IPS-18c (cell line): Measurements from ENCODE around the gene SMARCD2.
"Not testable (repeated sequence)": the region's sequence is repeated elsewhere in the genome, so short reads cannot be mapped to it uniquely, and the experiment has no call there.

Experiments
- H3K4me3 ChIP-seq: 2 replicates; pipeline ENCODE4 v1.7.0; 2013; ENCODE audit warnings: low read depth, mild to moderate bottlenecking, low read length, moderate library complexity; ENCODE audit not compliant: insufficient read depth
- H3K9me3 ChIP-seq: one replicate; pipeline ENCODE4 v1.6.1; 2013; ENCODE audit warnings: mild to moderate bottlenecking, low read length, moderate library complexity; ENCODE audit not compliant: control insufficient read depth, insufficient read depth

SMARCD2 gene

GRCh38 chr17:63856425-63856824 is 13.9 kb upstream of the SMARCD2 start:
- H3K4me3 ChIP-seq, H3K9me3 ChIP-seq: not testable (repeated sequence)

- Histone ChIP-seq H3K9me3 (no peaks in the 10 kb centered on the region), H3K4me3 (no peak overlapping the region)
These were observed 12.7 kb upstream of the SMARCD2 start for GRCh38 chr17:63855185-63855584.

GRCh38 chr17:63854709-63855108 is 12.2 kb upstream of the SMARCD2 start:
- Histone ChIP-seq H3K9me3 (no peaks in the 10 kb centered on the region), H3K4me3 (no peak overlapping the region)

- Histone ChIP-seq H3K4me3 (no peak overlapping the region), H3K9me3 (no peaks in the 10 kb centered on the region)
These were observed 10.8 kb upstream of the SMARCD2 start for GRCh38 chr17:63853260-63853659.

GRCh38 chr17:63850401-63850800 is 7.9 kb upstream of the SMARCD2 start:
- H3K4me3 ChIP-seq, result no peak overlapping the region
- H3K9me3 ChIP-seq, result no peaks in the 10 kb centered on the region

GRCh38 chr17:63848834-63849689 is 6.6 kb upstream of the SMARCD2 start:
- H3K9me3 ChIP-seq, result no peaks in the 10 kb centered on the region
- peak overlapping the region; percentile 41; the same call in 1 of the 2 replicates for H3K4me3 ChIP-seq

- no peak overlapping the region for H3K4me3 ChIP-seq
- no peaks in the 10 kb centered on the region for H3K9me3 ChIP-seq
These were observed 5.2 kb upstream of the SMARCD2 start for GRCh38 chr17:63847525-63848249.

- no peak overlapping the region for H3K4me3 ChIP-seq
- H3K9me3 ChIP-seq, result no peaks in the 10 kb centered on the region
These were observed 3.0 kb upstream of the SMARCD2 start for GRCh38 chr17:63845509-63845908.

GRCh38 chr17:63843910-63844677 is 1.6 kb upstream of the SMARCD2 start:
- H3K4me3 ChIP-seq, result no peak overlapping the region; the same call in 1 of the 2 replicates

GRCh38 chr17:63843387-63843888 is 953 bp upstream of the SMARCD2 start:
- not testable (repeated sequence) for H3K9me3 ChIP-seq
- H3K4me3 ChIP-seq, result peak overlapping the region; percentile 65

More at GRCh38 chr17:63843910-63844677, 1.6 kb upstream of the SMARCD2 start:
- no peaks in the 10 kb centered on the region for H3K9me3 ChIP-seq

GRCh38 chr17:63842173-63842539 is 329 bp downstream of the SMARCD2 start:
- peak overlapping the region; percentile 77 for H3K4me3 ChIP-seq

GRCh38 chr17:63841350-63842172 is 924 bp downstream of the SMARCD2 start:
- Histone ChIP-seq H3K4me3 (peak overlapping the region; percentile 77), H3K9me3 (no peaks in the 10 kb centered on the region)

More at GRCh38 chr17:63842173-63842539, 329 bp downstream of the SMARCD2 start:
- no peaks in the 10 kb centered on the region for H3K9me3 ChIP-seq

GRCh38 chr17:63840591-63841349 is 1.7 kb downstream of the SMARCD2 start:
- H3K4me3 ChIP-seq, result peak overlapping the region; percentile 77

GRCh38 chr17:63838631-63839171 is 3.8 kb downstream of the SMARCD2 start:
- Histone ChIP-seq H3K9me3 (no peaks in the 10 kb centered on the region), H3K4me3 (peak overlapping the region; percentile 17; the same call in 1 of the 2 replicates)

More at GRCh38 chr17:63840591-63841349, 1.7 kb downstream of the SMARCD2 start:
- H3K9me3 ChIP-seq, result no peaks in the 10 kb centered on the region

- H3K9me3 ChIP-seq, result no peaks in the 10 kb centered on the region
- H3K4me3 ChIP-seq, result no peak overlapping the region
These were observed 4.4 kb downstream of the SMARCD2 start for GRCh38 chr17:63837962-63838600.
